GM21528 (cell line): Measurements from ENCODE around the gene SMTNL2.
"Not testable (repeated sequence)": the region's sequence is repeated elsewhere in the genome, so short reads cannot be mapped to it uniquely, and the experiment has no call there.

ENCODE experiments used
- ATAC-seq: cut with Tn5 transposase; IDR thresholded peaks from one replicate; pipeline ENCODE4 v1.9.1; 2021; ENCODE audit warnings: mild to moderate bottlenecking, moderate library complexity; ENCODE audit not compliant: unreplicated experiment, low FRiP score

Gene SMTNL2

DNA sequence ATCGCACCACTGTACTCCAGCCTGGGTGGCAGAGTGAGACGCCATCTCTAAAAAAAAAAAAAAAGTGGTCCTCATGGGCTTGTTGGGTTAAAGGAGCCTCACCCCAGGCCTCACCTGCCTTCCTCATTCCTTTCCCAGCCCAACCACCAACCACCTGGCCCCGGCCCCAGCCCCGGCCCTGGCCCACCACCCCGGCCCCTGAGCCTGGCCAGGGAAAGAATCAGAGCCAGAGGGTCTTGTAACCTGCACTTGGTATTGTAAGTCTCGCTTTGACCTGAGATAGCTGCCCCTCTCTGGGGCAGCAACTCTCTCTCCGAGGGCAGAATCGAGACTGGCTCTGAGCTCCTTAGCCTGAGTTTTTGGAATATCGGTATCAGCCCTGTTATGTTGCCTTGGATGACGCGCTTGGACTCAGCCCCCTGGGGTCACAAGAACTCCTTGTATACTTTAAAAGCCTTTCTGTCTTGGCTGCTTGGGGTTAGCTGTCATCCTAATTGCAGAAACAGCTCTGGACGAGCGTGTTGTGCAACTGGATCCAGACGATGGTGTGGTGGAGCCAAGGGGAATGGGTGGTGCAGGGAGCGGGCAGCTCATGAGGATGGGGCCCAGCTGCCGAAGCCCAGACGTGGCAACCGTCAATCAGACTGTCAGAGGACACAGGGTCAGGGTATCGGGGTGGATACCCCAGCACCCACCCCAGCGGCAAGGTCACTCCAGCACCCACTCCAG is 14.6 kb downstream of the SMTNL2 start:
- ATAC-seq, result no peak

- ATAC-seq, result no peak
These were observed 15.4 kb downstream of the SMTNL2 start for GRCh38 chr17:4599505-4600281.

DNA sequence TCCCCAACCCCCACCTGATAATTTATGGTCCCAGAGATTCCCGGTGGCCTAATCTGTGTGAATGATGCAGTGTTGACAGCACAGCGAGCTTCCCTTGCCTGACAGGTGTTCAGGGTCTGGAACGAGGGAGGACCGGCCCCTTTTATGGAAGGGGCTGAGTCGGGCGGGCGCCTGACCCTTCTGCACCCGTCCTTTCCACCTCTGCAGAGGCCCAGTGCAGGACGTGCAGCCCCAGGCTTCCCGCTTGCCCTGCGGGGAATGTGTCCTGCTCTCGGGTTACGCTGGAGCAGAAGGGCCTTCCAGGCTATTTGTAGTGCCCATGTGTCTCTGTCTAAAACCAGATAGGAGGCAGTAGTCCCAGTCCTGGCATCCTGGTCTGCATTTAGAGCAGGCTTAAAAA is 16.2 kb downstream of the SMTNL2 start:
- ATAC-seq, result no peak

- ATAC-seq, result no peak
These were observed 17.0 kb downstream of the SMTNL2 start for GRCh38 chr17:4601326-4601725.

GRCh38 chr17:4602041-4602440 is 17.7 kb downstream of the SMTNL2 start:
- ATAC-seq, result no peak

- ATAC-seq, result no peak
These were observed 19.8 kb downstream of the SMTNL2 start for GRCh38 chr17:4604111-4604644.

DNA sequence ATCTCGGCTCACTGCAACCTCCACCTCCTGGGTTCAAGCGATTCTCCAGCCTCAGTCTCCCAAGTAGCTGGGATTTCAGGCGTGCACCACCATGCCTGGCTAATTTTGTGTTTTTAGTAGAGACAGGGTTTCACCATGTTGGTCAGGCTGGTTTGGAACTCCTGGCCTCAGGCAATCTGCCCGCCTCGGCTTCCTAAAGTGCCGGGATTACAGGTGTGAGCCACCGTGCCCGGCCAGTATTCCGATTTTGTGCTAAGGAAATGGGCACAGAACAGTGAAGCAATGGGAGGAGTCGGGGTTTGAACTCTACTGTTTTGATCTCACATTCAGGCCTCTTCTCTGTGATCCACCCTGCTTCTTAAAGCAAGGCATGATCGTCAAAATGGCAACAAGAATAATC is 20.4 kb downstream of the SMTNL2 start:
- ATAC-seq, result not testable (repeated sequence)

- no peak for ATAC-seq
These were observed 21.5 kb downstream of the SMTNL2 start for GRCh38 chr17:4605826-4606225.

DNA sequence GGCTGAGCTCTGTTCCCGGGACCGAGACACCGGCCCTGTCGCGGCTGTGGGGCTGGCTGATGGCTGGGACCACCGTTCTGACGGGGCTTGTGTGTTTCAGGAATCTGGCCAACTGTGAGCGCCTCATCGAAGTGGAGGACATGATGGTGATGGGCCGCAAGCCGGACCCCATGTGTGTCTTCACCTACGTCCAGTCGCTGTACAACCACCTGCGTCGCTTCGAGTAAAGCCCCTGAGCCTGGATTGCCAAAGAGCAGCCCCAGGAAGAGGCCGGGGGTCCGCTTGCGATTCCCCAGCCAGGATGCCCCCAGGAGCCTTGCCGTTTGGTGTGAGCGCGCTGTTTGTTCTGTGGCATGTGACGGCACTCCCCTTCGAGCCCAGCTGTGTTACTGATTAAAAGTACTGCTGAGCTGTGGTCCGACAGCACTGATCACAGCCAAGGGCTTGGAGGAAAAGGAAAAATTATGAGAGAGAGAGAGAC is 23.0 kb downstream of the SMTNL2 start:
- ATAC-seq, result no peak

DNA sequence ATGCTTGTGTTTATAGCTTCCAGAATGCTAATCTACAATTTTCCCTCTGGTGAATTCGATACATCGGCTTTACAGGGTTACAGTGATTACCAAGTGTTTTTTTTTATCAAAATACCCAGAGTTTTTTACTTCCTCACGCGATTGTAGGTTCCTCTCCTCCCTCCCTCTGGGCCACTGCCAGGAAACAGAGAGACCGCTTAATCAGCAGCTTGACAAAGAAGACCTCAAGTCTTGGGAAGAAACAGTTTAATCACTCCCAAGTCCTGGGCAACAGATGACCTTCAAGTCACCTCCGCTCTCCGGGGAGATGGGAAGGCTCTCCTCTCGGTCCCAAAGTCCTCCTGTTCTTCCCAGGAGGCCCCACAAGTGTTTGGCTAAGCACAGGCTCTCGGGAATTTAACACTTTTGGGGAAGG is 23.5 kb downstream of the SMTNL2 start:
- ATAC-seq, result no peak

DNA sequence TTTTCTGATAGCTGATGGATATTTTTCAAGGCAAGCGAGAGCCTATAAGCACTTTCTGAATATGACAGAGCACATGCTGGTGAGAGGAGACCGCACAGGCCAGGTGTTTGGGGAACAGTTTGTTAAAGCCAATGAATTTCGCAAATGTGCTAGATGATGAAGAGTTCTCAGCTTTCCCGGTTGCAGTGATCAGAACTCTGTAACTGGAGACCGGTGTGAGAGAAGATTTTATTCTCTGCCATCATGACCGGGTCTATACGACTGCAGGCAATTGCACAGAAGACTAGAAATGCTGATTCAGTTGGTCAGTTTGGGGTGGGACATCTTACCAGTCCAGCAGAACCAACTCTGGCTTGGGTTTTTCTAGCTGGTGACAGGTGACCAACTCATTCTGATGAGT is 25.4 kb downstream of the SMTNL2 start:
- no peak for ATAC-seq

GRCh38 chr17:4610162-4610561 is 25.8 kb downstream of the SMTNL2 start:
- ATAC-seq, result no peak

DNA sequence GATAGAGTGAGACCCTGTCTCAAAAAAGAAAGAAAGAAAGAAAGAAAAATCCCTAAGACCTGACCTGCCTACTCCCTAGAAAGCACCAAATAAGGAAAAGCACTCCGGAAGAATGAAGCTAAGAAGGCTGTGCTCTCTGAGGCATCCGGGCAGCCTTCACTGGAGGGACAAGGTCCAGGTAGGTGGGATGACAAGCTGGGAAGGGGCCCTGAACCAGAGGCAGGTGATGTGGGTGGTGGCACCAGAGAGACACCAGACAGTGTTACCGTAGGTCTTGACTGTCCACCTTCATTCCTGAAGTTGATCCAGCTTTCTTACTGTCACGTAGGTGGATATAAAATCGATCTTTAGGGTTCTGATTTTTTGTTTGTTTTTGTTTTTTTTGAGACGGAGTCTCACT is 26.3 kb downstream of the SMTNL2 start:
- no peak for ATAC-seq

DNA sequence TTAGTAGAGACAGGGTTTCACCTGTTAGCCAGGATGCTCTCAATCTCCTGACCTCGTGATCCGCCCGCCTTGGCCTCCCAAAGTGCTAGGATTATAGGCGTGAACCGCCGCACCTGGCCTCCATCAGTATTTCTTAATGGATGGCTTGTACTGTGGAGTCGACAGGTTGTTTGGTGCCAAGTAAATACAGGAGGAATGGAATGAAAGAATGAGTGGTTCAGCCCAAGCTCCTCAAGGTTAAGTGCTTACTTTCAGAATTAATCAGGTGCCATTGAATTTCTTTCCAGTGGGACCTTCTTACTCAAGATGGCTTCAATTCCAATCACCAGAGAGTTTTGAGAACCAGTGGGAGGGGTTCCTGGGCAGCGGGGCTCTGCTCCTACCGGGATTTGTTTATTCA is 32.1 kb downstream of the SMTNL2 start:
- ATAC-seq, result no peak

DNA sequence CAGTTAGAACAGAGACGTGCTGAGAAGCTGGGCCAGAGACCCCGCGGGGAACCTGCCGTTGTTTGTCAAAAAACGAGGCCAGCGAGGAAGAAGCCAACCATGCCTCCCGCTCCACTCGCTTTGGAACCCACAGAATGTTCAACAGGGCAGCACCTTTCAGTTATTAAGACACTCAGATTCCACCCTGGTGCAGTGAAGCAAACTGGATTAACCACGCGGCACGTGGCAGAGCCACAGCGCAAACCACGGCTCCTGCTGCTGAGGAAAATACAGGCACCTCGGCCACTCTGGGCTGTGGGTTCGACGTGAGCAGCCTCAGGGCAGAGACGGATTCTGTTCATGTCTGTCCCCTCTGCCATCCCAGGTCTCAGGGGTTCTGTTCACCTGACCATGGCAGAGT is 32.8 kb downstream of the SMTNL2 start:
- ATAC-seq, result no peak

DNA sequence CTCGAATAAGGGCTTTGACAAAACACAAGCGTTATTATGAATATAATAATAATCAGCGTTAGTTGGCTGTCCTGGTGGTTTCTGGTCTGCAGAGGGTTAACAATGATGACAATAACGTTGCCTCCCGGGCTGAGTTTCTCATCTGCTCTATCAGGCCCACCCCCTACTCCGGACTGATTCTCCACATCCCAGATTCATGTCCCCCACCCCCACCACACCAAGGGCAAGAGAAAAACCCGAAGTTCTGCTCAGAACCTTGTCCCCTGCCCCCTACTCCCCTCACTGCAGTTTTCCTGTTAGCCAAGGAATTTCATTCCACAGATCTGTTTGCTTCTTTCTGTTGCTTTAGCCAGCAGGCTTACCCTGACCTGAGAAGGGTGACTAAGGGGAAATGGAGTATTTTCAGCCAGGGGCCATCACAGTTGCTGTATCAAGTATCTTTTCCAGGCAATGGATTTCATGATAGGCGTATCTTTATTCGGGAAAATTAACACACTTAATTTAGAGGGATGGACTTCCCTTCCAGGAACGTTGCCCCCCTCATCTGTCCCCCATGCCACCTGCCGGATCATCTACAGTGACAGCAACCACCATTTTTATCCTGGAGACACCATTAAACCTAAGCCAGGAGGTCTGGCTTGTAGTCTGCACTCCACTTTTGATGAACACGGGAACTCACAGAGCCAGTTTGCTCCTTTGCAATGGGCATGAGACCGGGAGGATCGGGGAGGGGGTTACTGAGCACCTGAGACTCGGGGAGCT is 33.4 kb downstream of the SMTNL2 start:
- ATAC-seq, result no peak

GRCh38 chr17:4620531-4621101 is 36.3 kb downstream of the SMTNL2 start:
- no peak for ATAC-seq

DNA sequence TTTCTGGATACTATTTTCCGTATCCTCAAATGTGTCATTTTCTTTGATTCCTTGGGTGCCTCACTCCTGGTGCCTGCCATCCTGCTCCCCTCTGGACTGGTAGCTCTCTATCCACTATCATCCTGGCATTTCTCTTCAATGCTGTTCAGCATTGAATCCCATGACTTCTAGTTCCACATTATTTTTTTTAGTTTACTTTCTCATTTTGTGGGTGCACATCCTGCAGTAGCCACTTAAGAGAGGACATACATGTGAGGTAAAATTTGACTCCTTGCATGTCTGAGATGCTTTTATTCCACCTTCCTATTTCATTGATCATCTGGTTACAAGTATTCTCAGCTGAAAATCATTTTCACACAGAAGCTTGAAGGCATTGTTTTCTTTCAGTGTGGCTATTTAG is 38.0 kb downstream of the SMTNL2 start:
- ATAC-seq, result no peak

- ATAC-seq, result no peak
These were observed 38.9 kb downstream of the SMTNL2 start for GRCh38 chr17:4623249-4623648.

GRCh38 chr17:4624451-4624911 is 40.2 kb downstream of the SMTNL2 start:
- not testable (repeated sequence) for ATAC-seq
